ES-I3 (cell line): ENCODE measurements around the gene PPARA.
"Not testable (repeated sequence)": the region's sequence is repeated elsewhere in the genome, so short reads cannot be mapped to it uniquely, and the experiment has no call there.

Experiments used
- H3K36me3 ChIP-seq: 2 replicates; pipeline ENCODE4 v1.6.1; 2013; ENCODE audit warnings: mild to moderate bottlenecking, low read length, control low read depth, moderate library complexity; ENCODE audit not compliant: insufficient read depth
- H3K4me1 ChIP-seq: 2 replicates; pipeline ENCODE4 v1.6.1; 2013; ENCODE audit warnings: mild to moderate bottlenecking, control low read depth, low read length; ENCODE audit not compliant: insufficient read depth
- H3K9ac ChIP-seq: 2 replicates; pipeline ENCODE4 v1.6.1; 2013; ENCODE audit warnings: low read depth, mild to moderate bottlenecking, low read length, moderate library complexity
- H3K9me3 ChIP-seq: 2 replicates; pipeline ENCODE4 v1.6.1; 2013; ENCODE audit warnings: mild to moderate bottlenecking, low read length, moderate library complexity; ENCODE audit not compliant: control insufficient read depth, insufficient read depth

The PPARA gene

GRCh38 chr22:46178755-46179505, 28.6 kb downstream of the PPARA start:
- no peaks in the 10 kb centered on the region for H3K36me3 ChIP-seq
- no peaks in the 10 kb centered on the region for H3K4me1 ChIP-seq
- H3K9me3 ChIP-seq, result peaks cover 22% of the 10 kb centered on the region; the same call in 1 of the 2 replicates
- H3K9ac ChIP-seq, result no peak overlapping the region

GRCh38 chr22:46179748-46180147, 29.4 kb downstream of the PPARA start:
- Histone ChIP-seq H3K36me3 (no peaks in the 10 kb centered on the region), H3K4me1 (no peaks in the 10 kb centered on the region), H3K9ac (no peak overlapping the region), H3K9me3 (peaks cover 22% of the 10 kb centered on the region; the same call in 1 of the 2 replicates)

- H3K9me3 ChIP-seq, result peaks cover 22% of the 10 kb centered on the region; the same call in 1 of the 2 replicates
- no peaks in the 10 kb centered on the region for H3K36me3 ChIP-seq
Measured at GRCh38 chr22:46180370-46181137, 30.2 kb downstream of the PPARA start.

GRCh38 chr22:46183733-46184132, 33.4 kb downstream of the PPARA start:
- no peaks in the 10 kb centered on the region for H3K4me1 ChIP-seq
- no peak overlapping the region for H3K9ac ChIP-seq
- peaks cover 22% of the 10 kb centered on the region; the same call in 1 of the 2 replicates for H3K9me3 ChIP-seq
- no peaks in the 10 kb centered on the region for H3K36me3 ChIP-seq

More at GRCh38 chr22:46180370-46181137, 30.2 kb downstream of the PPARA start:
- H3K4me1 ChIP-seq, result no peaks in the 10 kb centered on the region
- H3K9ac ChIP-seq, result no peak overlapping the region

- Histone ChIP-seq H3K9me3 (peaks cover 10% of the 10 kb centered on the region; the same call in 1 of the 2 replicates), H3K9ac (no peak overlapping the region), H3K36me3 (no peaks in the 10 kb centered on the region), H3K4me1 (no peaks in the 10 kb centered on the region)
Measured at GRCh38 chr22:46185283-46185682, 35.0 kb downstream of the PPARA start.

- no peak overlapping the region for H3K9ac ChIP-seq
- H3K4me1 ChIP-seq, result no peaks in the 10 kb centered on the region
- no peaks in the 10 kb centered on the region for H3K36me3 ChIP-seq
- H3K9me3 ChIP-seq, result no peaks in the 10 kb centered on the region
Measured at GRCh38 chr22:46187862-46188261, 37.5 kb downstream of the PPARA start.

- Histone ChIP-seq H3K36me3 (no peaks in the 10 kb centered on the region), H3K9me3 (no peaks in the 10 kb centered on the region), H3K4me1 (no peaks in the 10 kb centered on the region), H3K9ac (no peak overlapping the region)
Measured at GRCh38 chr22:46192210-46192993, 42.1 kb downstream of the PPARA start.

GRCh38 chr22:46193898-46194310, 43.6 kb downstream of the PPARA start:
- no peak overlapping the region for H3K9ac ChIP-seq
- H3K4me1 ChIP-seq, result no peaks in the 10 kb centered on the region
- H3K36me3 ChIP-seq, result no peaks in the 10 kb centered on the region
- no peaks in the 10 kb centered on the region for H3K9me3 ChIP-seq

GRCh38 chr22:46195487-46196165, 45.3 kb downstream of the PPARA start:
- Histone ChIP-seq H3K9me3 (no peaks in the 10 kb centered on the region), H3K36me3 (no peaks in the 10 kb centered on the region), H3K4me1 (no peaks in the 10 kb centered on the region), H3K9ac (no peak overlapping the region)

GRCh38 chr22:46196278-46196677, 46.0 kb downstream of the PPARA start:
- H3K9me3 ChIP-seq, result no peaks in the 10 kb centered on the region
- H3K4me1 ChIP-seq, result peaks cover 1% of the 10 kb centered on the region; the same call in 1 of the 2 replicates
- H3K36me3 ChIP-seq, result no peaks in the 10 kb centered on the region
- H3K9ac ChIP-seq, result no peak overlapping the region

- peaks cover 12% of the 10 kb centered on the region; the same call in 1 of the 2 replicates for H3K4me1 ChIP-seq
- no peaks in the 10 kb centered on the region for H3K36me3 ChIP-seq
- no peak overlapping the region for H3K9ac ChIP-seq
- H3K9me3 ChIP-seq, result no peaks in the 10 kb centered on the region
Measured at GRCh38 chr22:46198274-46198673, 47.9 kb downstream of the PPARA start.

GRCh38 chr22:46198806-46199205, 48.5 kb downstream of the PPARA start:
- H3K4me1 ChIP-seq, result peaks cover 12% of the 10 kb centered on the region; the same call in 1 of the 2 replicates
- not testable (repeated sequence) for H3K9me3 ChIP-seq, H3K36me3 ChIP-seq, H3K9ac ChIP-seq

GRCh38 chr22:46201059-46201757, 50.9 kb downstream of the PPARA start:
- Histone ChIP-seq H3K9me3 (peaks cover 2% of the 10 kb centered on the region; the same call in 1 of the 2 replicates), H3K4me1 (peaks cover 12% of the 10 kb centered on the region; the same call in 1 of the 2 replicates), H3K9ac (no peak overlapping the region), H3K36me3 (no peaks in the 10 kb centered on the region)
